Uterus (tissue), 2 donors: ENCODE data around the gene PRMT6.

ENCODE experiments used
- POLR2A ChIP-seq, 2 donors: fragments of 450-650 bp; IDR thresholded peaks; one replicate each; pipeline ENCODE4 v1.6.1; 2016; ENCODE audit warnings: antibody characterized with exemption in 2 of 2, mild to moderate bottlenecking in 1 of 2, moderate library complexity in 1 of 2
- TF ChIP-seq, protein P1 (sequence below), 4 experiments: fragments of 200-600 bp in 2 of 4; fragments of 450-650 bp in 2 of 4; sonication (generic) in 2 of 4; IDR thresholded peaks; one replicate each; pipeline ENCODE4 v1.5.1; 2016 to 2019; ENCODE audit warnings: antibody characterized with exemption in 4 of 4, mild to moderate bottlenecking in 2 of 4, moderate library complexity in 1 of 4

GRCh38 chr1:107051266-107051665, 5.2 kb upstream of the PRMT6 start:
- TF ChIP-seq, protein P1, sequence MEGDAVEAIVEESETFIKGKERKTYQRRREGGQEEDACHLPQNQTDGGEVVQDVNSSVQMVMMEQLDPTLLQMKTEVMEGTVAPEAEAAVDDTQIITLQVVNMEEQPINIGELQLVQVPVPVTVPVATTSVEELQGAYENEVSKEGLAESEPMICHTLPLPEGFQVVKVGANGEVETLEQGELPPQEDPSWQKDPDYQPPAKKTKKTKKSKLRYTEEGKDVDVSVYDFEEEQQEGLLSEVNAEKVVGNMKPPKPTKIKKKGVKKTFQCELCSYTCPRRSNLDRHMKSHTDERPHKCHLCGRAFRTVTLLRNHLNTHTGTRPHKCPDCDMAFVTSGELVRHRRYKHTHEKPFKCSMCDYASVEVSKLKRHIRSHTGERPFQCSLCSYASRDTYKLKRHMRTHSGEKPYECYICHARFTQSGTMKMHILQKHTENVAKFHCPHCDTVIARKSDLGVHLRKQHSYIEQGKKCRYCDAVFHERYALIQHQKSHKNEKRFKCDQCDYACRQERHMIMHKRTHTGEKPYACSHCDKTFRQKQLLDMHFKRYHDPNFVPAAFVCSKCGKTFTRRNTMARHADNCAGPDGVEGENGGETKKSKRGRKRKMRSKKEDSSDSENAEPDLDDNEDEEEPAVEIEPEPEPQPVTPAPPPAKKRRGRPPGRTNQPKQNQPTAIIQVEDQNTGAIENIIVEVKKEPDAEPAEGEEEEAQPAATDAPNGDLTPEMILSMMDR (IDR thresholded peaks at IDR 0.05): no peak
- no peak for TF ChIP-seq POLR2A (IDR thresholded peaks at IDR 0.05)
